ENCODE data around the gene FBLN5.

Gene FBLN5

GRCh38 chr14:91934554-91935285 lies 12.8 kb downstream of the FBLN5 start:
- DNase-seq (ENCODE audit: extremely low read depth, low read depth): no peak
- no peak for TF ChIP-seq CTCF (IDR thresholded peaks at IDR 0.05; ENCODE audit: low read depth, low read length, missing control alignments)
- no peak overlapping the region for H3K4me3 ChIP-seq (replicated peaks; ENCODE audit: low read depth, low read length)

- no peak for DNase-seq (ENCODE audit: extremely low read depth, low read depth)
- H3K4me3 ChIP-seq (replicated peaks; ENCODE audit: low read depth, low read length): no peak overlapping the region
- no peak for TF ChIP-seq CTCF (IDR thresholded peaks at IDR 0.05; ENCODE audit: low read depth, low read length, missing control alignments)
These were observed 15.9 kb downstream of the FBLN5 start for GRCh38 chr14:91931478-91932088.

- DNase-seq (ENCODE audit: extremely low read depth, low read depth): no peak
- TF ChIP-seq CTCF (IDR thresholded peaks at IDR 0.05; ENCODE audit: low read depth, low read length, missing control alignments): no peak
- no peak overlapping the region for H3K4me3 ChIP-seq (replicated peaks; ENCODE audit: low read depth, low read length)
These were observed 17.8 kb downstream of the FBLN5 start for GRCh38 chr14:91929700-91930099.

DNA sequence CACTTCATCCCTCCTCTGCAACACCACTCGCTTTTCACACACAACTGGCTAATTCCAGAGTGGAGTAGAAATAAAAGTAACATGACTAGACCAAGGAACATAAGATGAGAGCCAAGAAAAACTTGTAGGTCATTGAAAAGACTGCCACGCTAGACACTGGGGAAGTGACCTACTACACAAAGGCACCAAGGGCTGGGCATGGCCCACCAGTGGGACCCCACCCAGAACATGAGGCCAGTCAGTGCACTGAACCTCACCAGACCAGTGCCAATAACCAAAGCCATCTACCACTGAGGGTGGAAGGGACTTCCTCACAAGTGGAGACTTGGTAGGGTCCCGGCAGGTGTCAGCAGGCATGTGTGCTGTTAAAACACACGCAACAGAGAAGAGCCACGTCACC lies 19.7 kb downstream of the FBLN5 start:
- no peak for DNase-seq (ENCODE audit: extremely low read depth, low read depth)
- no peak overlapping the region for H3K4me3 ChIP-seq (replicated peaks; ENCODE audit: low read depth, low read length)
- TF ChIP-seq CTCF (IDR thresholded peaks at IDR 0.05; ENCODE audit: low read depth, low read length, missing control alignments): no peak

GRCh38 chr14:91927191-91927590 lies 20.3 kb downstream of the FBLN5 start:
- H3K4me3 ChIP-seq (replicated peaks; ENCODE audit: low read depth, low read length): no peak overlapping the region
- no peak for DNase-seq (ENCODE audit: extremely low read depth, low read depth)
- no peak for TF ChIP-seq CTCF (IDR thresholded peaks at IDR 0.05; ENCODE audit: low read depth, low read length, missing control alignments)

DNA sequence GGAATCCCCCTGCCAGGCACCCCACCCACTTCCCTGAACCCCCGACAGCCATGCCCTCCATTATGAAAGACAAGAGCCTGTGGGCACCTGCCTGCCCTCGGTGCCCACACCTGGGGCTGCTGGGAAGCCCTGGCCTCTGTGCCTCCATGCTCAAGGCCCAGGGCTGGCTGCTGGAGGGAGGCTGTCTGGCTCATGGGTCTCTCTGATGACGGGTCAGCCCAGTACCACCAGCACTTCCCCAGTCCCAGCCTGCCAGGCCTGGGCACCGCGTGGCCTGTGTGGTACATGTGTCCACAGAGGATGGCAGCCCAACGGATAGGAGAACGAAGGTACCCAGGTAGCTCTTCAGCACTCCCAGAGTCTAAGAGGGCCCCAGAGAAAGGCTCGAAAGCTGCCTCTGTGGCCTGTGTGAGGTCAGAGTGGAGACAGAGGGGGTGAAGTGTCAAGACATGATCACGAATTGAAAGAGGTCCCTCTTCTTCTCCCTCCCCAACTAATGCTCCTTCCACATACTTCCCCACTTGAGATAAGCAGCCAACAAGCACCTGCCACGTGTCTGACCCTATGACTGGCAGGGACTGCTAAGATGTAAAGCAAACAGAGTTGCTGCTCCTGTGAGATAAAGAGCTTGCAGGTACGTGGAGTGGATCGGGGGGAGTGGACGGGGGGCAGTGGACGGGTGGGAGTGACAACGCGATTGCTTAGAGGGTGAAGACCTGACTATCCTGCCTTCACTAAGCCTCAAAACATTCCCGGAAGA lies 21.2 kb downstream of the FBLN5 start:
- no peak for DNase-seq (ENCODE audit: extremely low read depth, low read depth)
- no peak overlapping the region for H3K4me3 ChIP-seq (replicated peaks; ENCODE audit: low read depth, low read length)
- no peak for TF ChIP-seq CTCF (IDR thresholded peaks at IDR 0.05; ENCODE audit: low read depth, low read length, missing control alignments)
